NCI-H2107 (cell line): ENCODE data around the gene SV2A.
"Not testable (repeated sequence)": the region's sequence is repeated elsewhere in the genome, so short reads cannot be mapped to it uniquely, and the experiment has no call there.

Experiments used
- DNase-seq: peaks from one replicate; lab custom pipeline; 2025; lab: John Stamatoyannopoulos, UW

The SV2A gene

DNA sequence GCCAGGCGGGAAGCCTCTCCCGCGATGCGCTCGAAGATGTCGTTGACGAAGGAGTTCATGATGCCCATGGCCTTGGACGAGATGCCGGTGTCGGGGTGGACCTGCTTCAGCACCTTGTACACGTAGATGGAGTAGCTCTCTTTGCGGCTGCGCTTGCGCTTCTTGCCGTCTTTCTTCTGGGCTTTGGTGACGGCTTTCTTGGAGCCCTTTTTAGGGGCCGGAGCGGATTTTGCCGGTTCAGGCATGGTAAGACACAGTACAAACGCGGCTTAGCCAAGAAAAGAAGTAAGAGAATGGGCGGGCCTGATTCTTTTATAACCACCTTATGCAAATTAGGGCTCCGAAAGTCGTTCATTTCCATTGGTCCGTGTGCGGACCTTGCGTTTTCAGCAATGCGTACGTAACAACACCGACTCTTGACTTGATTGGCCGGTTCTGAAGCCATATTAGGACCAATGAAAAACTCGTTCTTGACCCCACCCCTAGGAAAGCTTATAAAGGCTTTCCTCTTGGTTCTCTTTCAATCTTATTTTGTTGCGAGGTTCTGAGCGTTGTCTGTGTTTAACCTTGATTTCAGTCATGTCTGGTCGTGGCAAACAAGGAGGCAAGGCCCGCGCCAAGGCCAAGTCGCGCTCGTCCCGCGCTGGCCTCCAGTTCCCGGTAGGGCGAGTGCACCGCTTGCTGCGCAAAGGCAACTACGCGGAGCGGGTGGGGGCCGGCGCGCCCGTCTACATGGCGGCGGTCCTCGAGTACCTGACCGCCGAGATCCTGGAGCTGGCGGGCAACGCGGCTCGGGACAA, 31.0 kb downstream of the SV2A start:
- peak; percentile 96 for DNase-seq

DNA sequence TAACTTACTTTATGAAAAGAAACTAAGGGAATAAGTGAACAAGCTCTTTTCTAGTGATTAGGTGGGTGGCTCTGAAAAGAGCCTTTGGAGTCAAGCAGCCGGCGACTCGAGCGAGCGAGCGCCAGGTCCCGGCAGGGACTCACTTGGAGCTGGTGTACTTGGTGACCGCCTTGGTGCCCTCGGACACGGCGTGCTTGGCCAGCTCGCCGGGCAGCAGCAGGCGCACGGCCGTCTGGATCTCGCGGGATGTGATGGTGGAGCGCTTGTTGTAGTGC, 31.6 kb downstream of the SV2A start:
- DNase-seq = not testable (repeated sequence)

DNA sequence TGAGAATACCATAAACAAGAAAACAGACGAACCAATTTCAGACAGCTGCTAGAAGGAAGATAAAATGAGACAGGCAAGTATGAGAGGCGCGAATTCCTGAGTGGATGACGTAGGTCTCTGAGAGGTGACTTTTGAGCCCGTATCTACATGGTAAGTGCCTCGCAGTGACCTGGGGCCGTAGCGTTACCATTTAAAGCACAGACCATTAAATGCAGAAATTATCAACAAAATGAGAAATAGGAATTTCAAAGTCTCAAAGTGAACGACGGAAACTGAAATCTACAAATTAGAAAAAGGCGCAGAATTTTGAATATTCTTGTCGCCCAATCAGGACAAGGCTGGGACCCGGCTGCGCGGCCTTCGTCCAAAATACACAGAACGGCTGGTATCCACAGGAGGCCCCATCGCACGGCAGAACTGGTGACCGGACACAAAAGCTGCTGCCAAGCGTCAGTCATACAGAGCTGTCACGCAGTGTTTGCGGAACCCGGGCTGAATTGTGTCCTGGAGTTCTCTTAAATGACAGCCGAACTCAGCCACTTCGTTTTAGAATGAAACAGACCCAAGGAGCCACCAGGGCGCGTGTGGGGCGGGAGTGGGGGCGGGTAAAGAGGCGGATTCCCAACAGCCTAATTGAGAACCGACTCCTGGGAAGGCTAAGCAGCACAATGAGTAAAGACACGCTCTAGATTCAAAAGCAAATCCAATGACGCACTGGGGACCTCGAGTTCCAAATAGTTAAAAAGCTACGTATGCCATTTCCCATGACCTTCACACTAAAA, 32.1 kb downstream of the SV2A start:
- peak; percentile 88 for DNase-seq

DNA sequence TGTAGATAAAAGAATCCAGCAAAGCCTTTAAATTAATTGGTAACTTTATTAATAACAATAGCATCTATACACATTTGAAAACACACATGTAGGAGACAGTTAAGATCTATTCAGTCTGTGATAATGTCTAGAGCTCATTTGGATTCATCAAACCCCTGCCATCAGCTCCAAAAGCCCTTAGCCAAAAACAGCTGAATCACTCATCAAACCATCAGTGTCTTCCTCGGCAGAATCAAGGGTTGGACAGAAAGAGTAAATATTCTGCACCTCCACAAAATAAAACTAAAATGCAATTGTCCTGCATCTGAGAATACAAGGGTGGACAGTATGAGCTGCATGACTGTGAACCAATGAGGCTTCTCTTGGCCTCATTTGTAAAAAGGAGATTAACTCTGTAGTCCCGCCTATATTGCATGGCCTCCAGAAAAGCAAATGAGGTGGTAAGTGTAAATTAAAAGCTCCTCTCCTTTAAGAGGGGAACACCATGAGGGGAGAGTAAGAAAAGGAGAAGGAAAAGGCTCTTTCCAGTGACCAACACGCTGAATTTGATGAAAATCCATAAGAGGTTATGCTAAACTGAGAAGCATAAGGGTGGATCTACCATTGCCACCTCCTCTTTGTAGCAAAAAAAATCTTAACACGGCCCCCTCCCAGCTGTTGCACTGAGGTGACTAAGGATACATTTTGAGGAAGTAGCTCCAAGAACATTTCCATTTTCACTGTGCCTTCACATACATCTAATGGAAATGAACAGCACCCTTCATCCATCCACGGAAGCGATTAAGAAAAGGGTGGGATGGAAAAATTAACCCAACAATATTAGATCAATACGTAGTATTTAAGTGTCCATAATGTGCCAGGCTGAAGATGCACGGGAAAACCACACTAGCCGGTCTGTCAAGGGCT, 33.0 kb downstream of the SV2A start:
- DNase-seq = peak; percentile 14

DNA sequence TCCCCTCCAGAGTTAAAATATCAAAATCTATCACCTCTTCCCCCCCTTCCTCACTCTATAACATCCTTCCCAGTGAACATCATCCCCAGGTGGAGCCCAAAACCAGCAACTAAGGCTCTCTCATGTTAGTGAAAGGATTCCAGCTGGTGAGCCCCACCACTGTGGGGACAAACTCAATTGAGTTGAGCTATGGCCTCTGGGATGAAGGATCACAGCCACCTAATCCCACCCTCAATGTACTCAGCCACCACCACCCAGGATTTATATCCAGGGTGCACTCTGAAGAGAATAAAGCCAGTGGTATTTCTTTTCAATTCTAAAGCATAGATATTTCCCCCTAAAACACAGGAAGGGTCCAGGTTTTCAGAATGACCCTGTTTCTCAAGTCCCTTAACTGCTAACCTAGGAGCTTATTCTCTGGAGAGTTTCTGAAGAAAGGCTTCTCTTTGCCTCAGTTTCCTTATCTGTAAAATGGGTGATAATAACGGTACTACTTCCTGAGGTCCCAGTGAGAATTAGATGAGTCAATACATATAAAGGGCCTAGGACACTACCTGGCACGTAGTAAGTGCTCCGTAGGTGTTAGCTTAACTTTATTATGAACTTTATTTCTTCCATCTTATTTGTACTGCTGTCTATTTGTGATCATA, 33.9 kb downstream of the SV2A start:
- no peak for DNase-seq

DNA sequence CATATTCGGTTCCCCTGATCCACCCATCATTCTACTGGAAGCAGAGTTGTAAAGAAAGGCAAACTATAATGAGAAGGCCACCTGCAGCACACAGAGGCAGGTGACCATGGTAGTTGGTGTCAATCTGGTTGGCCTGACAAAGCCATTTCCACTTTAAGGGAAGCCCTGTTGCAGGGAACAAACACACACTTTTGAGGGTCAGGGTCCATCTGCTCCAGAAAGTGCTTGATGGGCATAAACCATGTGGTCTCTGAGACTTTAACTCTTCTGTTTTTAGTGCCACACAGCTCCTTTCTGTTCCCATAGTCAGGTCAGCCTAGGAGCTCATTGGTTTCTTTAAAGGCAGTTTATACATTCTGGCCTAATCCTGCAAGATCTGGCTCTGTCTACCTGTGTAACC, 35.8 kb downstream of the SV2A start:
- no peak for DNase-seq

DNA sequence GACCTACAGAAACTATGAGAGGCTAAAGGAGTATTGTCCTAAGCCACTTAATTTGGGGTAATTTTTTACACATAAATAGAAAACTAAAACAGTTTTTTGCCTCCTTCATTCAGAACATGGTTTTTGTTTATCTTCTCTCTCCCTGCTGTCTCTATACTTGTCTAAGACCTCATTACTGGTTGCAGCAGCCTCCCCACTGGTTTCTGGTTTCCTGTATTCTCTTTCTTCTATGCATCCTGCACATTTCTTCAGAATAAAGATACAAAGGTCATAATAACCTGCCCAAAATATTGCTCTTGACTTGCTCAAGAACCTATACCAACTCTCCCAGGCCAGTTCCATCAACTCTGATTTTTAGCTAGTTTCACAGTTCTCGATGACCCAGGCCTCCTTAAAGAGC, 38.1 kb downstream of the SV2A start:
- no peak for DNase-seq

DNA sequence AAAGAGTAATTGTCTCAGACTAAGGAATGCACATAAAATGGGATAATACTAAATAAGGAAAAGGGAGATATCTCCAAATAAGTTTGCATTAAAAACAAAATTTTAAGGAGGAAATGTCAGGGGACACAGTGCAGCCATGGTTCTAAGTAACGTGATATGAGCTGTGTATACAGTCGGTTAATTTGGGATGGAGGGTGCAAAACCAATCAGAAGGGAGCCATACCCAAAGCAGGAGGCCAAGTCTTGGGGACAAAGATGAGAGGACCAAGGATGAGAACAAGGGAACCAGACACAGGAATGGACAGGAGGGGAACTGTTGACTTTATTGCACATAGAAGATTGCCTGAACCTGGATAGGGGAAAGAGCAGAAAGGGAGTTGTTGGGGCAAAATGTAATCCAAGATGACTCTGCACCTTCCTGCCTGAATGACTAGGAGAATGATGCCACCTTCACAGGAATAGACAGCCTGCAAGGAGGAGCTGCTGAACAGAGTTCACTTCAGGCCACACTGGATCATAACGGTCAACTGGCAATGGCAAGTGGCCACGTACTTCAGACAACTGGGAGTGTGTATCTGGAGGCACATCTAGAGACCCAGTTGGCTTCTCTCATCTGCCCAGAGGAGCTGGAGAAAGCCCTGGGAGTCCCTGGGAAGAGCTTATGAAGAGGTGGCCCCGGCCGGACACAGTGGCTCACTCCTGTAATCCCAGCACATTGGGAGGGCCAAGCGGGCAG, 40.3 kb downstream of the SV2A start:
- no peak for DNase-seq

DNA sequence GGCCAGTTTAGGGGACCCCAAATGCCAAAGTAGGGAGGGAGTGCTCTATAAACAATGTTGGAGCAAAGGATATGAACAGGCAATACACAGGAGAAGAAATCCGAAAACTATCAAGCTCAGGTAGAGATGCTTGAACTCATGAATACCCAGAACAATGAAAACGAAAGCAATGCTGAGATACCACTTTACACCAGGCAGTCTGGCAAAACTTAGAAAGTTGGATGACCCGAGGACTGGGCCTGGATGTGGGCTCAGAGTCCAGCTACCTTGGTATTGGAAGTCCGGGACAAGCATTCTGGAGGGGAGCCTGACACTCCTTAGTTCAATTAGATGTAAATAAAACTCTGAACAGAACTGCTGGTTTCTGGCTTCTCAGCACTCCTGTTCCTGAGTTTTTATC, 44.6 kb downstream of the SV2A start:
- not testable (repeated sequence) for DNase-seq

DNA sequence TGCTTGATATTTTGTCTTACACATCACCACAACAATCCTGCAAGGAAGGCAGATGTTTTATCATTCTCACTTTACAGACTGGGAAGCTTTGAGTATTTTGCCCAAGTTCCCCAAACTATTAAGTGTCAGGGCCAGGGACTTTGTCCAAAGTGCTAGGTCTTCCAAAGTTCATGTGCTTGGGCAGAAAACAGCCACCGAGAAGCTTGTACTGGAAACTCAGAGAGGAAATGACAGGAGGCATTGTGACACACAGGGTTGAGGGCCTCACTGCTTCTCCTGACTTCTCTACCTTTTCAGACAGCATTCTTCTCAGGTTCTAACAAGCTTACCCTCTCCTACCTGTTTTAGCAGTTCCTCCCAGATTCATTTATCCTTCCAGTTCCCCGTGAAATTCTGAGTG, 50.8 kb downstream of the SV2A start:
- not testable (repeated sequence) for DNase-seq

DNA sequence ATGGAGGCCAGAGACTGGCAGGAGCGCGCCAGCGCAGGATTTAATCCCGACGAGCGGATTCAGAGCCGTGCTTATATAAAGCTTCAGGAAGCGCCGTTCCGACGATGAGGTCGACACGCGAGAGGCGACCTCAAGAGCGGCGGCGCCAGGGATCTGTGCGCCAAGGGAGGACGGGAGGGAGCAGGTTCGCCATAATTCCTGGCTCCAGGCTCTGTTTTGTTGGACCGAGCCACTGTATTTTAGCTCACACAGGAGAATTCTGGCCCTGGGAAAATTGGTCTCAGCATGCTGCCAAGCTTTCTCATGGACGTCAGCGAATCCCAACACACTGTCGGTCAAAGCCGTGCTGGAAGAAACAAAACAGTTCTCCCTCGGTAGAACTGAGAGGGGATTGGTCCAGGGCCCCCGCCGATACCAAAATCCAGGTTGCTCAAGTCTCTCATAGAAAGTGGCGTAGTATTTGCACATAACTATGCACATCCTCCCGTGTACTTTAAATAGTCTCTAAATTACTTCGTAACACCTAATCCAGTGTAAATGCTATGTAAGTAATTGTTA, 56.1 kb downstream of the SV2A start:
- DNase-seq = not testable (repeated sequence)

DNA sequence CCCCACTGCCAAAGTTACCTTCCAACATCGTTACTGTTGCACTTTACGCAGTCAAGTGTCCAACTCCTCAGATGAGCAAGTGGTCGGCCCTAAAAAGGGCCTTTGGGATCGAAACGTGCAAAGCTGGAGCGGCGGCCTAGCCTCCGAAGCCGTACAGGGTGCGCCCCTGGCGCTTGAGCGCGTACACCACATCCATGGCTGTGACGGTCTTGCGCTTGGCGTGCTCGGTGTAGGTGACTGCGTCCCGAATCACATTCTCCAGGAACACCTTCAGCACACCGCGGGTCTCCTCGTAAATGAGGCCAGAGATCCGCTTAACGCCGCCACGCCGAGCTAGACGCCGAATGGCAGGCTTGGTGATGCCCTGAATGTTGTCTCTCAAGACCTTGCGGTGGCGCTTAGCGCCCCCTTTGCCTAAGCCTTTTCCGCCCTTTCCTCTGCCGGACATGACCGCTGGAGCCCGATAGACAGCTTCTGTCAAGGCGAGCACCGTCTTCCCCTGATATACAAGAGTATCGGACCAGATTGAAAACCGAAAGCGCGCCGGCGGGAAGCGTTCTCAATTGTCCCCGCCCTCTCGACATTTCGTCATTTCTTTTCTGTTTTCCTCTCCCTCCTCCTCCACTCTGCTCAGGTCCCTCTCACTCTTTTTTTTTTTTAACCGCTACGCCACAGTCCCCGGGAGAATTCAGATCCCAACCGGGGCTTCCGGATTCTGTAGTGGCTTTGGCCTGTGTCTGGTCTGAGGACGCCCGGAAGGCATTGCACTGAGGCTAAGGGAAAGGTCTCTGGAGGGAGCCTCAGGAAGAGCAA, 56.8 kb downstream of the SV2A start:
- not testable (repeated sequence) for DNase-seq

DNA sequence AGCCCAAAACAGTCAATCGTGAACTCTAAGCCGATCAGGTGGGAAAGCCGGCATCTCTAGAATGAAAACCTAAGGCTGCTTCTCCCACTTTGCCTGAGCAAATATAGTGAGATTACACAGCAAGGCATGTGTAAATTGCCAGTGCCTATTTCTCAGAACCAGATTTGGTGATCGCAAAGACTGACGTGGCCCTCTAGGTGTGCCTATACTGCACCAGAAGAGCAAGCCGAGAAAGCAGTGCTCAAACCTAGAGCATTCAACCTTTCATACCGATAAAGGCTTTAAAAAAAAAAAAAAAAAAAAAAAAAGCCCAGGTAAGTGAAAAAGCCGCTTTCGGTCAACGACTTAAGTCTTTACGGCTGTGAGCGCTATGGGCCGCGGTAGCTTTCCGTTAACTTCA, 57.4 kb downstream of the SV2A start:
- not testable (repeated sequence) for DNase-seq
